Measurements from ENCODE around the gene CARD10.

CARD10 gene, protein sequence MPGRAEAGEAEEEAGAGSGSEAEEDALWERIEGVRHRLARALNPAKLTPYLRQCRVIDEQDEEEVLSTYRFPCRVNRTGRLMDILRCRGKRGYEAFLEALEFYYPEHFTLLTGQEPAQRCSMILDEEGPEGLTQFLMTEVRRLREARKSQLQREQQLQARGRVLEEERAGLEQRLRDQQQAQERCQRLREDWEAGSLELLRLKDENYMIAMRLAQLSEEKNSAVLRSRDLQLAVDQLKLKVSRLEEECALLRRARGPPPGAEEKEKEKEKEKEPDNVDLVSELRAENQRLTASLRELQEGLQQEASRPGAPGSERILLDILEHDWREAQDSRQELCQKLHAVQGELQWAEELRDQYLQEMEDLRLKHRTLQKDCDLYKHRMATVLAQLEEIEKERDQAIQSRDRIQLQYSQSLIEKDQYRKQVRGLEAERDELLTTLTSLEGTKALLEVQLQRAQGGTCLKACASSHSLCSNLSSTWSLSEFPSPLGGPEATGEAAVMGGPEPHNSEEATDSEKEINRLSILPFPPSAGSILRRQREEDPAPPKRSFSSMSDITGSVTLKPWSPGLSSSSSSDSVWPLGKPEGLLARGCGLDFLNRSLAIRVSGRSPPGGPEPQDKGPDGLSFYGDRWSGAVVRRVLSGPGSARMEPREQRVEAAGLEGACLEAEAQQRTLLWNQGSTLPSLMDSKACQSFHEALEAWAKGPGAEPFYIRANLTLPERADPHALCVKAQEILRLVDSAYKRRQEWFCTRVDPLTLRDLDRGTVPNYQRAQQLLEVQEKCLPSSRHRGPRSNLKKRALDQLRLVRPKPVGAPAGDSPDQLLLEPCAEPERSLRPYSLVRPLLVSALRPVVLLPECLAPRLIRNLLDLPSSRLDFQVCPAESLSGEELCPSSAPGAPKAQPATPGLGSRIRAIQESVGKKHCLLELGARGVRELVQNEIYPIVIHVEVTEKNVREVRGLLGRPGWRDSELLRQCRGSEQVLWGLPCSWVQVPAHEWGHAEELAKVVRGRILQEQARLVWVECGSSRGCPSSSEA

DNA sequence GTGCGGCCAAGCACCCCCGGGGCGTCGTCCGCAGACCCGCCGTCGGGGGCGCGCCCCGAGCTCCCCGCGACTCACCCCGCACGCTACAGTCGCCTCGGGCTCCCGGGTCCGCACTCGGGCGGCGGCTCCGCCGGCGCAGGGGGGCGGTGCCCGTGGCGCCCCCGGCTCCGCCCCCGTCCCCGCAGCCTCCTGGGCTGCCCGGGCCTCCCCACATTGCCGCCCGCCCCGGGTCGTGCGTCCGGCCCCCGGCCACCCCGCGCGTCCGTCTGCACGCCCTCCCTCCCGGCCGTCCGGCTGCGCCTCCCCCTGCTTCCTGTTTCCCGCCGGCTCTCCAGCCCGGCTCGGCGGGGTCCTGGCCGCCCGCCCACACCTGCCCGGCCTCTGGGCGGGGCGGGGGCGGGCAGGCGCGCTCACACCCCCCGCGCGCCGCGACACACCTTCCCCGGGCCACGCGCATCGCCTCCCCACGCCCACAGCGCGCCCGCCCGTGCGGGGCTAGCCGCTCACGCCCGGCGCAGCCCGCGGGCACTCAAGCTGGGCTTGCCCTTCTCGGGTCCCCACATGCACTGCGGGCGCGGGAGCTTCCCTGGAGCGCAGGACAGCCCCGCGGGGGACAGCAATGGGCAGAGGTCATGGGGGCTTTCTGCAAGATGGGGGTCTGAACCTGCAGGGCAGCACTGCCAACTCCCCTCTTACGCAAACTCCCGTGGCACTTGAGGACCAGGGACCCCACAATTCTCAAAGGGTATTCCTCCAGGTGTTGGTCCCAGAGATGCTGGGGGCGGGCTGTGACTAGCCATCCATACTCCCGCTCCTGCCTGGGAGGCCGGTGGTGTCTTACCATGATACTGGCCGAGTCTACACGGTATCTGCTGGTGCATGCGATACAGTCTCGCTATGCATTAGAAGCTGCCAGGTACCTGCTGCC, at the start of gene CARD10:
Gene CARD10 (minus strand): TSS at position 148 of the 928 bp plus-strand sequence. CDS start 215 bp downstream, outside the sequence.
- DNase-seq (ENCODE audit: low spot score): no peak

DNA sequence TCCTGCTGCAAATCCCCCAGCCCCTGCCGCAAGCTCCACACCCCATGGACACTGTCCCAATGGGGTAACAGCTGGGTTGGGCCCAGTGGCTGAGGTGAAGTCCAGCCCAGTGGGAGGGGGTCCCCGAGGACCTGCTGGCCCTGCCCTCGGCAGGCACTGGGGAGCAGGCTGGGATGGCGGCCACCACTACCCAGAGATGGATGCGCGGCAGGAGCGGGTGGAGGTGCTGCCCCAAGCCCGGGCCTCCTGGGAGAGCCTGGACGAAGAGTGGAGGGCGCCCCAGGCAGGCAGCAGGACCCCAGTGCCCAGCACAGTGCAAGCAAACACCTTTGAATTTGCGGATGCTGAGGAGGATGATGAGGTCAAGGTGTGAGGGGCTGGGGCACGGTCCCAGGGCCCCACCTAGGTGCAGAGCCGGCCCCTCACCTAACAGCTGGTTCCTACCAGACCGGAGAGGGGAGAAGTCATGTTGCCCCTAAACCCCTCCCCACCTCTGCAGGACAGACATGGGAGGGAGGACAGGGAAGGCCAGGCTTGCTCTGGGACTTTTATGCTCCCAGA, 49.3 kb upstream of the CARD10 start:
- no peak for DNase-seq (ENCODE audit: low spot score)

DNA sequence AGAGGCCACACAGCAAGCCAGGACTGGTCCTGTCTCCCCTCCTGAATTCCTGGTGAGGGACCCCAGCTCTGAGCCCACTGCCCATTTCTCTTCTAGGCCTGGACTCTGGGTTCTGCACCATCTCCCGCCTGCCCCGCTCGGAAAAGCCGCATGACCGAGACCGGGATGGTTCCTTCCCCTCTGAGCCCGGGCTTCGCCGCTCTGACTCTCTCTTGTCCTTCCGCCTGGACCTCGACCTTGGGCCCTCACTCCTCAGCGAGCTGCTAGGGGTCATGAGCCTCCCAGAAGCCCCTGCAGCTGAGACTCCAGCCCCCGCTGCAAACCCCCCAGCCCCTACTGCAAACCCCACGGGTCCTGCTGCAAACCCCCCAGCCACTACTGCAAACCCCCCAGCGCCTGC, 48.8 kb upstream of the CARD10 start:
- DNase-seq (ENCODE audit: low spot score): no peak

DNA sequence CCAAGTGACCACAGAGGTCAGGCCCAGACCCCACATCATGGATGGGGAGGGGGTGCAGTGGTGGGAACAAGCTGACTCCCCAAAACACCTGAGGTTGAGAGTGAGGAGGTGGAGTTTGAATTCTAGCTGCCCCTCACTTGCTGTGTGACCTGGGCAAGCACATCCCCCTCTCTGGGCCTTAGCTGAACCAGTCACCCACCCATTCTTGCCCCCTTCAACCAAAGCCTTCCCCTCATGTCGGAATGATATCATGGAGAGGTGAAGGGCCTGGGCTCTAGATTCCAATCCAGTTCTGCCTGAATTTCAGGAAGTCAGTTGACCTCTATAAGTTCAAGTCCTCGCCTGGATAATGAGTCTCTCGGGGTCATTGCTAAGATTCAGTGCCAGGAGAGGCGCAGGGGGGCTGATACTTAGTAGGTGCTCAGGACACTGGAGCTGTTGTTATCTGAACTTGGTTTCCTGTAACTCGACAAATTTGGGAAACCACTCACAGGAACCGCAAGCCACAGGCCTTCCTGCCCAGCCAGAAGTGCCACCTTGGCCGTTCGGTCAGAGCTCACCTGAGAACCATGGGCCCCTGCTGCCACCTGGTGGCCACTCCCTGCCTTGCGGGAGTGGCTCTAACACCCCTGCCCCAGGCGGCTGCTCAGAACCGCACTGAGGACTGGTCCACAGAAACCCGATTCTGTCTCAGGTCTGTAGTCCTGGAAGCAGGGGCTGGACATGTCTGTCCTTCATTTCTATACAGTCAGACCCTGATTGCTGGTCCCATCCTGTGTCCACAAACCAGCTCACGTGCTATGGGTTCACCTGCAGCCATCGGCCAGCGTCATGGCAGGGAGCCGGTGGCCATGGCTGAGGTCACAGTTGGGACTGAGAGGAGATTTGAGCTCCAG, 47.9 kb upstream of the CARD10 start:
- peak; percentile 77 for DNase-seq (ENCODE audit: low spot score)

DNA sequence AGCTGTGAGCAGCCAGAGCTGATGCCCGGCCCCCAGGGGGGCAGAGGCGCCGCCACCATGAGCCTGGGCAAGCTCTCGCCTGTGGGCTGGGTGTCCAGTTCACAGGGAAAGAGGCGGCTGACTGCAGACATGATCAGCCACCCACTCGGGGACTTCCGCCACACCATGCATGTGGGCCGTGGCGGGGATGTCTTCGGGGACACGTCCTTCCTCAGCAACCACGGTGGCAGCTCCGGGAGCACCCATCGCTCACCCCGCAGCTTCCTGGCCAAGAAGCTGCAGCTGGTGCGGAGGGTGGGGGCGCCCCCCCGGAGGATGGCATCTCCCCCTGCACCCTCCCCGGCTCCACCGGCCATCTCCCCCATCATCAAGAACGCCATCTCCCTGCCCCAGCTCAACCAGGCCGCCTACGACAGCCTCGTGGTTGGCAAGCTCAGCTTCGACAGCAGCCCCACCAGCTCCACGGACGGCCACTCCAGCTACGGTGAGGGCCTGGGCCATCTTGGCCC, 47.2 kb upstream of the CARD10 start:
- DNase-seq (ENCODE audit: low spot score): no peak

DNA sequence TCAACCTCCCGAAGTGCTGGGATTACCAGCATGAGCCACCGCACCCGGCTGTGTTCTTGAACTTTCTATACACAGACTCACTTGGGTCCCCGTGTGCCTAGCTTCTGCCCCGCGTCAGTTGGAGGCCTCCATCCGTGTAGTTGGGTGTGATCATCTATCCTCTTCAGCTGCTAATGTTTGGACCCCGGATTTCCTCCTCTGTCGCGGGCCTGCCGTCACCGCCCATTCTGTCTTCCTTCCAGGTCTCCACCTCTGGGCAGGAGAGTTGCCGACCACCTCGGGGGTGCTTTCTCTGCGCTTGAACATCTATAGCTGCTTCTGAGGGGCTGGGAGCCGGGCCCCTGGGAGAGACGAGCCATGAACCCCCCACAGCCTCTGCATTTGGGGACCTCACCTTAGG, 46.6 kb upstream of the CARD10 start:
- DNase-seq (ENCODE audit: low spot score): no peak

DNA sequence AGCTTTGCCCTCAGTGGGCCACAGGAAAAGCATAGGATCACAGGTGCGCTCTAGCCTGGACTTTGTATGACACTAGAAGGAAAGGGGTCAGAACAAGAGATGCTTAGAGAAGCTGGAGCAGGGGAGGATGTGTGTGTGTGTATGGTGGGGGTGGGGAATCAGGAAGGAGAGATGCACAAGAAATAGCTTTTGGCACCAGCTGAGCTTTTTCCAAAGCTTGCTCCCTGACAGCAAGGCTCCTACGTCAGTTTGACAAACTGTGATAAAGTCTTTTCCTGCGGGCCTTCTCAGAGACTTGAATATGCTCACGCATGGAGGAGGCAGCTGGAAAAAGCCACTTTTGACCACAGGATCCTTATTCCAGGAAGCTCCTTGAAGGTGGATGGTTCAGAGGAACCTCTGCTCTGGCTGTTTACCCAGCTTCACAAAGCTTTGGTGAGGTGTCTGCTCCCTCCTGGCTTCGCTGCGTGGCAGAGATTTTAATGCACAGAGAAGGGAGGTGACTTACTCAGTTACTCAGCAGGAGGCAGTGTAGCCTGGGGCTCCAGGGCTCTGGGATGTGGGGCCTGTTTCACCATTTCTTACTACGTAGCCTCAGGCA, 45.0 kb upstream of the CARD10 start:
- DNase-seq (ENCODE audit: low spot score): no peak

DNA sequence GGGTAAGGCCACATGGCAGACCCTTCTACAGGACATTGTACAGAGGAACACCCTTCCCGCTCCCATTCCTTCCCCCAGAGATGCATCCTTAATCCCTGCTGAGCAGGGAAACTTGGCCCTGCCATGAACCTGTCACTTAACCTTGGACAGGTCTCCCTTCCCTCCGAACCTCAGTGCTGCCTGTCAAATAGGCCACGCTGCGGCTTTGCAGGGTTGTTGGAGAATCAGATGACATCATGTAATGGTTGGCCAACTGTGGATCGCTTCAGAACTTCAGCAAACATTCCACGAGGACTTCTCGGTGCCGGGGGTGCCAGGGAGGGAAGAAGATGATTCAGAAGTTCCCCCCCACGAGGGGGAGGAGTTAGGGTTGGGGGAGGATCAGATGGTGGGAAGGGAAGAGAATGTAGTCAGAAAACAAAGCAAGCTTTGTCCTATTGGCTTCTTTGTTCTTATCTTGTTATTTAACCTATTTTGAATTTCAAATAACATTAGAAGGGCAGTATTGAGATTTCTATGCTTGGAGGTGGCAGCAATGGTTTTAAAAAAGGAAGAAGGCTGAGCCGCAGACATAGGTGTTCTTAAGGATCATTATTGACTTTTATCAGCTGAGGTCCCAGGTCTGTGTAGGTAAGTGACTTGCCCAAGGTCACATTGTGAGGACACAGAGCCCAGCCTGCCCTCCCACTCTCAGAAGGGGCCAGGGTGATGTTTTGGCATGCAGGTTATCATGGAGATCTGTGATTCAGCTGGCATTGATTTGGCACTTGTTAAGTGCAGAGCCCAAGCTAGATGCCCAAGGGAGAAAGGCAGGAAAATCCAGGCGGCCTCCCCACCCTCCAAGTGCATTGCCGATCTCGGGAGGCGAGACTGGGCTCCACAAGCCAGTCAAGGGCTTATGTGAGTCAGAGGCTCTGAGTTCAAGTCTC, 44.2 kb upstream of the CARD10 start:
- DNase-seq (ENCODE audit: low spot score): no peak

DNA sequence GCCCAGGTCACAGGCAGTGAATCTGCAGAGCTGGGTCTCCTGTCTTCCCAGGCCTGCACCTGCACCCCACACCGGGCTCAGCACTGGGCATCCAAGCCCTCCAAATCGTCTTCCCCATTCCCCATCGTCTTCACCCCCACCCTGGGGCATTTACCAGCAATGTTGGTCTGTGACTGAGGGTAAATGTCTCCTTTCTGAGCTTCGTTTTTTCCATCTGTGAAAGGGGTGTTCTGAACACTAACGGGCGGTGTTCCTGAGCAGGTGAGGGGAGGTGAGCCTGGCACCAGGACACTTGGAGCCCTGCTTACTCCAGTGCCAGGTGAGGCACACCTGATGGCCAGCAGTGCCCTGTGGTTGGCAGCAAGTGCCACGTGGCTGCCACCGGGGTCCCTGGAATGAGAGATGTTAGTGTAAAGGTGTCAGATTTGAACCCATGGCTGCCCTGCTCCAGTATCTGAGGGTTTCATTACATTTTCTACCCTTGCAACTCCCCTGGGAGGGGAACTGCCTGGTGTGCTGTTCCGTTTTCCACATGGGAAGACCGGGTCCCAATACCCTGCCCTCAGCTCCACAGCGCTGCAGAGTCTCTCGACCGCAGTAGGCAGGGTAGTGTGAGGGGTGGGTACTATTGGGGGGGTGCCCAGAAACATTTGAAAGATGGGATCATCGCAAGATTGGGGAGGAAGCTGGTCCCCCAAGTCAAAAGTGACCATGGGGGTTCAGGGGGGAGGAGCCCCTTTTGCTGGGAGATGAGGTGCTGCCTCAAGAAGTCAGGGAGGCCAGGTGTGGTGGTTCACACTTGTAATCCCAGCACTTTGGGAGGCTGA, 43.0 kb upstream of the CARD10 start:
- no peak for DNase-seq (ENCODE audit: low spot score)

DNA sequence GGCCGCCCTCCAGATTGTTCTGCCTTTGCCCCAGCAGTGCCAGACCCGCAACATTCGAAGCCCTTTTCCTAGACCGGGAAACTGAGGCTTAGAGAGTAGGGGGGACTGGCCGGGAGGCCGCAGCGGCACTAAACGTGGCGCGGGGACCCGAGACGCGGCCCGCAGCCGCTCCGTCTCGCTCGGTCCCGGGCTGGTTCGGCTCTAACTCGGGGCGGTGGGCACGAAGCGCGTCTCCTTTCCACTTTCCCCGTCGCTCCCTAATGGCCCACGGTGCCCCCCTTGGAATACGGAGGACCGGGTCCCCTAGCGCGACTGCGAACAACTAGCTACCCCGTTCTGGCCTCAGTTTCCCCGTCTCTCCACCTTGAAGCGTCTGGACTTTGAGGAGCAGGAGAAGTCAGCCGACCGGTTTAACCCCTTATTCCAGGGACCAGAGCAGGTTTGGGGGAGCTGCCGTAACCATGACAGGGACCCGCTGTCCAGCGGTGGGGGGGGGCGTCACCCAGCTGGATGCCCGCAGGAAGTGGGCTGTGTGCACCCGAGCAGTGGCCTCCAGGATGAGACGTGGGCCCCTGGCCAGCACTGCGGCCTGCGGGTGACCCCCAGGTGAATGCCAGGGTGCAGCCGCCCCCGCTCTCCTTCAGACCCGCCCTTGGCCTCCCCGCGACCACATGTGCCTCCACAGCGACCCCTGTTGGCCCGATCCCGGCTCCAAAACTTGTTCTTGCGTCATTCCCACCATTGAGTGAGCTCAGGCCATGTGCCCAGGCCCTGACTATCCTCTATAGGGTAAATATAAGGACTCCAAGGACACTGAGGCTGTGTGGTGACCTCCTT, 42.2 kb upstream of the CARD10 start:
- DNase-seq (ENCODE audit: low spot score): peak; percentile 49

DNA sequence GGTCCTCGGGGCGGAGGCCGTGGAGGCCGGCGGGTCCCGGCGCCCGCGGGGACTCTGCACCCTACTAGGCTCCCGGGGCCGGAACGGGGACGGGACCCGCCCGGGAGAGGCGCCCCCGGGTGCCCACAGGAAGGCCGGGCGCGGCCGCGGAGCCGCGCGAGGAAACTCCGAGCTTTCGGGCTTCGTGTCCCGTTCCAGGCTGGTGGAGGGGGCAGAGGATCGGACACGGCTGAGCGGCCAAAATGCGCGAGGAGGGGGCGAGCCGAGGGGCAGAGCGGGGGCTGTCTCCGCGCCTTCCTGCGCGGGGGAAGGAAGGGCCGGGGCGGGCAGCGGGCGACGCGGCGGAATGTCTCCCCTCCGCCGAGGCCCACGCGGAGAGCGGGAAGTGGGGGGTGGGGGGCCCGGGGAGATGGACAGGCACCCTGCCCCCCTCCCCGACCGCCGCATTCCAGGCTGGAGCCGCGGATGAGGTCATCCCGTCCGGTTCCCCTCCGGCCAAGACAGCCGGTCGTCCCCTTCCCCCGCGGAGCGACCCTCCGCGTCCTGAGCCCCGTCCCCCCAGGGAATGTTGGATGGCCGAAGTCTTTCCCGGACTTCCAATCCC, 41.5 kb upstream of the CARD10 start:
- DNase-seq (ENCODE audit: low spot score): no peak

DNA sequence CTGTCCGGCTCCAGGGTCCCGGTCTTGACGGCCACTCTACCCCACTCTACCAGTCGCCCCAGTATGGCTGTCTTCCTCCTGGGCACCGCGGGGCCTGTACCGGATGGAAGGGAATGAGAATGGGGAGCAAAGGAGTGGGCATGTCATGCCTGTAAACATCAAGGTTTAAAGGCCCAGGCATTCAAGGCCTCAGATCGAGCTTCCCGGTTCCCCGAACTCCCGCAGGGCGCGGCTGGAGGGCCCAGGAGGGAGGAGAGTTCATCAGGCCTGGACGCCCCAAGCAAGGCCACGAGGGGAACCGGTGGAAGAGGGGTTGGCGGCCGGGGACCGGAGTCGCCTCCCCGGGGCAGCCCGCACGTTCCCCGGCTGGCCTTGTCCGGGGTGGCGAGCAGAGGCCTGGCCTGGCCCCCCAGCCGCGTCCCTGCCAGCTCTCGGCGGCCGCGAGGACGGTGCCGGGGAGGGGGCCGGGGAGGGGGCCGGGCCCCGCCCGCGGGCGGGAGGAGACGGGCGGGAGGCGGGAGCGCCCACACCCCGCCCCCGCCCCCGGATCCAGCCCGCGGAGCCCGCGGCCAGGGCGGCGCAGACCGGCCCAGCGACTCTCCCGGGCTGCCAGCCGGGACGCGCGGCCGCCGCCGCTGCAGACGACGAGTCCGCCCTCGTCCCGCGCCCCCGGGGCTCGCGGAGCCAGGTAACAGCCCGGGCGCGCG, 40.8 kb upstream of the CARD10 start, which contains the start of gene CDC42EP1:
Gene CDC42EP1 (plus strand): TSS at position 580 of the 707 bp plus-strand sequence. CDS start 5,870 bp downstream, outside the sequence.
- no peak for DNase-seq (ENCODE audit: low spot score)

DNA sequence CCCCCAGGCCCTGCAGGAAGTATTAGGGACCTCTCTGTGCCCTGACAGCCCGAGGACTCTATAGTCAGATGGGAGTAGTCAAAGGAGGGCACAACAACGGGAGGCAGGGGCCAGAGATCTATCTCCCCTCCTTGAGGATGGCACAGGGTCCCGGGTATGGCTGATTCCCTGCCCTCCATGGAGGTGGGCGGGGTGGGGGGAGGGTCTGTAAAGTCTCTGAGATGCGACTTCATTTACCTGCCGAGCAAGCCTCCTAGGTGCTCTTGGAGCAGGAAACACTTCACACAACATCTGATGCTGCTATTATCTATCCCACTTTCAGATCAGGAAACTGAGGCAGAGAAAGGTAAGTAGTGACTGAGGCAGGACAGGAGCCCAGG, 40.3 kb upstream of the CARD10 start:
- DNase-seq (ENCODE audit: low spot score): no peak

DNA sequence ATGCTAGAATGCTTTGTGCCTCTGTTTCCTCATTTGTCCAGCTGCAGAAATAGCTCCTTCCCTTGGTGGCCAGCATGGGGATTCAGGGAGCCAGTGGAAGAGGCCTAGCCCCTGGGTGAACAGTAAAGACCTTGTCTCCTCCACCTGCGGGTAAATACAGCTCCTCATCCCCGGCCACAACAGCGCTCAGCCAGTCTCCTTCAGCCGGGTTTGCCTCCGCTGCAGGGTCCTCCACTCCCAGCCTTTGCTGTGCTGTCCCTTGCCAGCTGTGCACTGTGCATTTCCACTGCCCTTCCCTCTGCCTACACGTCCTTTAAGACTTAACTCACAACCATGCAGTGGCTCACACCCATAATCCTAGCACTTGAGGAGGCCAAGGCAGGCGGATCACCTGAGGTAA, 39.6 kb upstream of the CARD10 start:
- DNase-seq (ENCODE audit: low spot score): no peak

DNA sequence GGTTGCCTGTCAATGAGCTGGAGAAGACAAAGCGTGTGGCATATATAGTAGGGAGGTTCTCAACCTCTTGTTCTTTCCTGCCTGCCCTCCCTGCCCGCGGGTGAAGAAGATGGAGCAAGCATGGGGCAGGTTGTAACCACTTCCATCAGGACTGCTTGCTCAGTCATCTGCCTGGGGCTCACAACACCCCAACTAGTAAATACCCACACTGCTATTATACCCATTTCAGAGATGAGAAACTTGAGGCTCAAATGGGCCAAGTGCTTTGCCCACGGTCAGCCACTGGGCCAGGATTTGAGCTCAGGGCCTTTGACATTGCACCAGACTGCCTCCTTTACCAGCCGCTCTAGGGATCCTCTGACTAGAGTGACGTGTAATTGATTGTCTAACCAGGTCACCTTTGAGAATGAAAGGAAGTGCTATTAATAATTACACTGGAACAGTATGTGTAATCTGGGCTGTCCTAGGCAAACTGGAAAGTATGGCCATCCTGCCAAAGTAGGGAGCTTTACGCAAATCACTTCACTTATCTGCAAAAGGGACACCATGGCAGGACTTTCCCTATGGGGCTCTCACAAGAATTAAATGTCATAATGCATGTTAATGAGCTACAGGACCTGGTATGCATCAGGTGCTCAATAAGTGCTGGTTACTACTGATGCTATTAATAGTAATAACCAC, 38.2 kb upstream of the CARD10 start:
- no peak for DNase-seq (ENCODE audit: low spot score)
